Heart left ventricle (tissue), 16 donors: Measurements from ENCODE around the gene RILPL1. TPM values are rescaled to one million over a fixed set of nuclear protein-coding genes. Genes with fewer than 3 reads are reported as not detected.
A peak's percentile ranks its signal among the peaks of the same experiment; 100 is the strongest.
"Not testable (repeated sequence)": the region's sequence is repeated elsewhere in the genome, so short reads cannot be mapped to it uniquely, and the experiment has no call there.

Source experiments
- ATAC-seq, 4 donors: fragments of 200-7000 bp; cut with Tn5 transposase; one replicate each; pipeline ENCODE4 v1.9.1; 2020 to 2022; ENCODE audit warnings: moderate library complexity in 4 of 4, mild to moderate bottlenecking in 3 of 4, moderate number of reproducible peaks in 1 of 4
- DNase-seq, 5 donors: peaks; one replicate each; pipeline ENCODE4 v3.0.0-alpha.2; 2020
- H3K27ac ChIP-seq, 12 donors: fragments of 200-600 bp; sonication (generic) in 4 of 12; one replicate each; pipeline versions ENCODE4 v1.5.0 to v1.8.0; 2016 to 2022; ENCODE audit warnings: mild to moderate bottlenecking in 2 of 12
- H3K27me3 ChIP-seq, 9 donors: fragments of 200-600 bp; sonication (generic) in 2 of 9; one replicate each; pipeline versions ENCODE4 v1.5.1 to v1.8.0; 2016 to 2022; ENCODE audit warnings: mild to moderate bottlenecking in 3 of 9
- H3K36me3 ChIP-seq, 9 donors: fragments of 200-600 bp; sonication (generic) in 2 of 9; one replicate each; pipeline versions ENCODE4 v1.5.0 to v1.8.0; 2018 to 2022; ENCODE audit warnings: mild to moderate bottlenecking in 2 of 9
- H3K4me1 ChIP-seq, 12 donors: fragments of 200-600 bp; sonication (generic) in 4 of 12; one replicate each; pipeline versions ENCODE4 v1.5.0 to v1.8.0; 2016 to 2022; ENCODE audit warnings: mild to moderate bottlenecking in 3 of 12
- H3K4me3 ChIP-seq, 12 donors: fragments of 200-600 bp; sonication (generic) in 4 of 12; one replicate each; pipeline versions ENCODE4 v1.5.0 to v1.8.0; 2017 to 2022; ENCODE audit warnings: mild to moderate bottlenecking in 9 of 12, moderate library complexity in 4 of 12
- H3K9me3 ChIP-seq, 12 donors: fragments of 200-600 bp; sonication (generic) in 4 of 12; one replicate each; pipeline versions ENCODE4 v1.5.0 to v1.8.0; 2016 to 2022; ENCODE audit warnings: mild to moderate bottlenecking in 1 of 12
- CTCF ChIP-seq, 12 donors: fragments of 200-600 bp; sonication (generic) in 4 of 12; IDR thresholded peaks; one replicate each; pipeline versions ENCODE4 v1.5.0 to v1.8.0; 2018 to 2022; ENCODE audit warnings: antibody characterized with exemption in 12 of 12, mild to moderate bottlenecking in 5 of 12
- POLR2A ChIP-seq, 2 donors: fragments of 450-650 bp; IDR thresholded peaks; one replicate each; pipeline ENCODE4 v1.6.1; 2017; ENCODE audit warnings: antibody characterized with exemption in 2 of 2, mild to moderate bottlenecking in 2 of 2, moderate library complexity in 2 of 2
- WGBS, 4 donors: extraction: QIAGEN DNeasy Blood & Tissue Kit in 2 of 4; methylation state at CpG; one replicate each; pipeline versions ENCODE4 v1.1.5 to v1.1.7; 2013 to 2018; 5-methylcytosine and 5-hydroxymethylcytosine counted together
- intact Hi-C, 10 donors: fragments of 100-400 bp; cut with DNase I; formaldehyde crosslinking; loops; one replicate each; pipeline versions ENCODE4 v1.11.1 to v1.14.2; 2022
- long read RNA-seq, 3 donors: library from polyadenylated mRNA; unstranded; transcript quantifications; one replicate each; pipeline ENCODE4 v2.0.0, GENCODE V29; 2020 to 2021
- polyA plus RNA-seq, 2 donors: library from polyadenylated mRNA; stranded (reverse); fragments of 200-250 nt; gene quantifications; one replicate each; pipeline ENCODE4 v1.2.3, GENCODE V29; 2013
- total RNA-seq, 9 donors: library from RNA; depleted of rRNA in 2 of 9; stranded (reverse); fragments of >200 nt in 2 of 9; fragmentation: NEBNext Ultra II Directional in 3 of 9; extraction: Animal tissue kit (Norgen Biotek cat#: 25700) in 3 of 9; gene quantifications; one replicate each; pipeline versions ENCODE4 v1.1.0 to v1.2.4, GENCODE V29; 2016 to 2023
- donor health status: ischemic (EF 13 %, LVEDD 7.1; RV severe dilation, severe dysfunction).
- donor health status: healthy with polysubstance abuse.
- donor health status: DM: no; HTN: yes; CAD: no.
- donor health status: DM: no; HTN: no; CAD: no.
- donor health status: ischemic (EF 25% LVEDD 6.9; RV normal size, moderate dysfunction).
- donor health status: ischemic (EF 25% LVEDD 5.7; RV mildly dilated, moderate dysfunction).
- donor health status: healthy.
- donor health status: DM: yes; HTN: yes; CAD: no.
- donor health status: ischemic (EF 35%, LVEDD 5.7; RV mildly dilated, moderate dysfunction).
- donor health status: nonischemic (EF 11% LVEDD 7.7; RV severe dilation, severe dysfunction).
- donor health status: DM: yes; HTN: yes; CAD: no.
- donor health status: PGD.
- donor health status: ischemic (EF 29% LVEDD 5.4; RV normal size, mild dysfunction).
- donor health status: nonischemic (EF 23%, LVEDD 6.1; RV moderate dilation, normal function).

RILPL1 gene
- 100 to 1,000 TPM in 1 of 9 donors, 10 to 100 TPM in 8; 64.1 to 119 (median 79.4) TPM for total RNA-seq
- polyA plus RNA-seq: 10 to 100 TPM; 70.1 to 95.9 TPM
- long read RNA-seq, donor 1, transcript RILPL1-205 (8 exons, 2,258 nt): major isoform, 188 of 361 reads
- long read RNA-seq, donor 1, transcript RILPL1-202 (7 exons, 3,932 nt): minor isoform, 50 of 361 reads
- long read RNA-seq, donor 1, partial matches to known transcripts: 39 of 361 reads
- long read RNA-seq, donor 1, other reads (novel, unspliced or antisense): 84 of 361 reads
- long read RNA-seq, donor 2, transcript RILPL1-202 (7 exons, 3,932 nt): minor isoform, 10 of 80 reads
- long read RNA-seq, donor 2, transcript RILPL1-205 (8 exons, 2,258 nt): major isoform, 26 of 80 reads
- long read RNA-seq, donor 2, partial matches to known transcripts: 13 of 80 reads
- long read RNA-seq, donor 2, other reads (novel, unspliced or antisense): 28 of 80 reads
- long read RNA-seq, donor 3, transcript RILPL1-202 (7 exons, 3,932 nt): minor isoform, 35 of 288 reads
- long read RNA-seq, donor 3, transcript RILPL1-205 (8 exons, 2,258 nt): major isoform, 173 of 288 reads
- long read RNA-seq, donor 3, partial matches to known transcripts: 28 of 288 reads
- long read RNA-seq, donor 3, other reads (novel, unspliced or antisense): 50 of 288 reads

GRCh38 chr12:123533672-123534643, at the start of gene RILPL1:
Gene RILPL1 (minus strand): TSS chr12:123533719. CDS start chr12:123533482, 237 bp downstream.
- DNase-seq (peak; percentile 56 to 79 (median 64)), ATAC-seq (peak; percentile 18 to 81 (median 56))
- peaks cover 0 to 43% (median 29%) of the 10 kb centered on the region in 12 donors for H3K4me1 ChIP-seq
- H3K36me3 ChIP-seq: peaks cover 0 to 14% (median 0%) of the 10 kb centered on the region in 9 donors
- H3K9me3 ChIP-seq: no peaks in the 10 kb centered on the region
- TF ChIP-seq CTCF (IDR thresholded peaks at IDR 0.05) (peak in 10 of 12 donors; percentile 17 to 62 (median 46)), POLR2A (IDR thresholded peaks at IDR 0.05) (peak in 1 of 2 donors; percentile 30)
- WGBS, 4 donors: 0 to 1% (median 0%) methylated on average over 6 to 114 of the region's 114 CpGs
- H3K4me3 ChIP-seq: peak within 1 kb of the TSS; percentile 63 to 98 (median 76)
- peaks cover 0 to 8% (median 0%) of the 10 kb centered on the region in 9 donors for H3K27me3 ChIP-seq
- peak within 1 kb of the TSS; percentile 86 to 97 (median 94) for H3K27ac ChIP-seq
- intact Hi-C loops: loop anchor here (1.0 to 5.0 kb wide), 8 partner anchors 48 to 167 kb away; partner anchors contain the start of gene TMED2 (in 9 of the 10)

DNA sequence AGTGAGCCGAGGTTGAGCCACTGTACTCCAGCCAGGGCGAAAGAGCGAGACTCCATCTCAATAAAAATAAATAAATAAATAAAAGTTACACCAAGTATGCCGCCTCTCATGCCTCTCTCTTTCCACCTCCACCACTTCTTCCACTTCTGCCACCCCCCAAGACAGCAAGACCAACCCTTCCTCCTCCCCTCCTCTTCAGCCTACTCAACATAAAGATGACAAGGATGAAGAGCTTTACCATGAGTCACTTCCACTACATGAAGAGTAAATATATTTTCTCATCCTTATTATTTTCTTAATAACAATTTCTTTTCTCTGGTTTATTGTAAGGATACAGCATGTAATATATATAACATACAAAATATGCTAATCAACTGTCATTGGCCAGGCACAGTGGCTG, 47.3 kb upstream of the RILPL1 start:
- Histone ChIP-seq H3K4me3 (no peak overlapping the region), H3K27me3 (no peaks in the 10 kb centered on the region), H3K4me1 (peaks cover 0 to 31% (median 22%) of the 10 kb centered on the region in 12 donors), H3K36me3 (peaks cover 0 to 10% (median 0%) of the 10 kb centered on the region in 9 donors), H3K27ac (peak overlapping the region in 3 of 12 donors; percentile 30 to 59 (median 44)), H3K9me3 (peaks cover 0 to 4% (median 0%) of the 10 kb centered on the region in 12 donors)
- ATAC-seq (no peak), DNase-seq (no peak)
- no peak for TF ChIP-seq CTCF (IDR thresholded peaks at IDR 0.05)
- TF ChIP-seq POLR2A (IDR thresholded peaks at IDR 0.05): no peak
- 91 to 98% (median 96%) methylated on average over 4 of the region's 4 CpGs for WGBS, 4 donors
- intact Hi-C loops: loop anchor here (5.0 kb wide), 6 partner anchors 48 to 193 kb away; partner anchors contain the start of genes RILPL1 (in 9 of the 10), SNRNP35 (in 4 of the 10) and RILPL2 (in 1 of the 10)

- H3K4me3 ChIP-seq, H3K36me3 ChIP-seq, H3K9me3 ChIP-seq, intact Hi-C loops, H3K27ac ChIP-seq, DNase-seq, ATAC-seq, H3K27me3 ChIP-seq: not testable (repeated sequence)
- 86 to 94% (median 92%) methylated on average over 4 of the region's 4 CpGs for WGBS, 4 donors
- H3K4me1 ChIP-seq: peaks cover 0 to 22% (median 14%) of the 10 kb centered on the region in 12 donors
Observed at GRCh38 chr12:123578829-123579228, 45.3 kb upstream of the RILPL1 start.

- WGBS, 4 donors: 91 to 96% (median 94%) methylated on average over 3 of the region's 3 CpGs
- Histone ChIP-seq H3K4me3 (no peak overlapping the region), H3K36me3 (peaks cover 0 to 10% (median 0%) of the 10 kb centered on the region in 9 donors), H3K27ac (no peak overlapping the region), H3K4me1 (peaks cover 0 to 20% (median 12%) of the 10 kb centered on the region in 12 donors), H3K27me3 (no peaks in the 10 kb centered on the region), H3K9me3 (peaks cover 0 to 5% (median 0%) of the 10 kb centered on the region in 12 donors)
- intact Hi-C loops: no loop called here
- ATAC-seq: no peak
- no peak for TF ChIP-seq POLR2A (IDR thresholded peaks at IDR 0.05)
- TF ChIP-seq CTCF (IDR thresholded peaks at IDR 0.05): no peak
- no peak for DNase-seq
Observed at GRCh38 chr12:123578243-123578642, 44.7 kb upstream of the RILPL1 start.
